ENCODE results near the gene APBB2. TPM values are rescaled to one million over a fixed set of nuclear protein-coding genes. Genes with fewer than 3 reads are reported as not detected.

Gene APBB2
- total and polyA plus RNA-seq, 2 of the 8 experiments (the other 6 are each of a cell fraction or from before 2014, with no cell fraction given): 58.7 to 59.4 TPM

DNA sequence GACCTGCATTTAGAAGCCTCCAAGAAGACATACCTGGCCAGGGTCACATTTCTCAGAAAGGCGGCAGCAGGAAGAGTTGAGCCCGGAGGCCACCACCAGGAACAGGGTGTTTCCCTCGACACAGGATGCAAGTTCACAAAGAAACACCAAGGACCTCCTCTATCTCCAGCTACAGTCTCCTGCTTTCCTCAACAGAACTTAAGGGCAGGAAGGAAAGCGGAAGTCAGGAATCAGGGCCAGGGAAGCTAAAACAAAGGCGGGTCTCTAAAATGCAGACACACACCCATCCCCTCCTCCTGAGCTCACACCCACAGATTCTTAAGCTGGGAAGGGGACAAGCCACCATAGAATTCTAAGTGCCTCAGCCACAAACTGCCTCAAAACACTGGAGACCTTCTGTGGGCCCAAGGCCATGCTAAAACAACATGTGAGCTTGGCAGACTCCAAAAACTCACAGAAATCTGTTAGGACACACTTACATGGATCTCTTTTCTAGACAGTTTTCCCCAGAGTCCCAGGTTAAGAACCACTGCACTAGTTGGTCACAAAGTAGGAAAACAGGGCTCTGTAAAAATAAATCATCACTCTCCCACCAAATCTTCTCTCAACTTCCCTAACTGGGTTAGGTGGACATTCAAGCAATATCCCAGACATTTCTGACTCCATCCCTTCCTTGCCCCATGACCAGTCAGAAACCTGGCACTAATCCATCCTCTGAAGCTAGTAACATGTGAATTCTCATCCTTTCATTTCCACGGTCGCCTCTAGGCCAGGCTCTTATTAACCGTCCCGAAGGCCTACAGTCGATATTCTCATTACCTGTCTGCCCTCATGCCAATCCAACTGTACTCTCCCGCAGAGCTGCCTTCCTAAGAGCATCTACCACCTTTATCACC, 163.2 kb downstream of the APBB2 start (continued):
- no peak for TF ChIP-seq SP1 (IDR thresholded peaks at IDR 0.05; ENCODE audit: low read depth, low read length)
- no peak for TF ChIP-seq TAF7 (optimal IDR thresholded peaks at IDR 0.05; ENCODE audit: borderline replicate concordance, low read depth, low read length)
- TF ChIP-seq TEAD4 (IDR thresholded peaks at IDR 0.05; ENCODE audit: low read depth, low read length): no peak

Data from H1 (cell line).